ENCODE results near the gene CCSER2. TPM values are rescaled to one million over a fixed set of nuclear protein-coding genes. Genes with fewer than 3 reads are reported as not detected.

The CCSER2 gene
- total and polyA plus RNA-seq, 2 donors (not counting 1 experiment from before 2014, with no cell fraction given) = 6.0 to 45.9 TPM

DNA sequence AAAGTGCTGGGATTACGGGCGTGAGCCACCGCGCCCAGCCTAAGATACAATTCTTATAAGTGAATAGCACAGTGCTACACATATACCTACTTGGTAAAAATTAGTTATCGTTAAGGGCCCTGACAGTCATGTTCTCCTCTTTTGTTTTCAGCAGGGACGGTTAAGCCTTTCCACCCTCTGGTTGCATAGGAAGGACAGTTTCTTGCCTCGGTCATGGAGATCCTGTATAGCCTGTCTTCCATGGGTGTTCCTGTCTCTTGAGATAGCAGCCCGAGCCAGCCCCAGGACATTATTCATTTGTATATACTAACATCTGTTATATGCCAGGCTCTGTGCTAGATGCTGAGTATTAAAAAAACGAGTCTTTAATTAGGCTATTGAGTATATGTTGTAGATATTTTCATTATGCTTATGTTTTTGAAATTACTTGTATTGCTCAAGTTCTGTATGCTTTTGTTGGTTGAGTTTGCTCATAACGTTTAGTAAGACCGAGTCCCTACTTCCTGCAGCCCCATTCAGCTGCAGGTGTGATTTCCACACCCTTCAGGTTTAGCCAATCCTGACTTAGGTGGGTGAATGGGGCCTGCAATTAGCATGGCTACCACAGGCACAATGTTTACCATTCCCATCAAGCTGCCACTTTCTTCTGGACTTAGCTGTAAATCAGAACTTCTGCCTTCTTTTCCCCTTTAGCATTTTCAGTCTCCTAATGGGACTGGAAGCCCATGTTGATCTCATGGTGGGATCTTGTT is 24.8 kb downstream of the CCSER2 start:
- Mint-ChIP-seq H3K27ac (no peak overlapping the region), H3K9me3 (ENCODE audit: insufficient read depth) (no peaks in the 10 kb centered on the region), H3K27me3 (no peaks in the 10 kb centered on the region), H3K4me1 (peaks cover 18% of the 10 kb centered on the region), H3K4me3 (no peak overlapping the region)
- POLR2A ChIA-PET = interaction anchor here (0.7 kb wide), 1 partner anchor 51 kb away, joined by 3 read pairs; no protein-coding TSS in a partner anchor
- DNase-seq (no peak), ATAC-seq (ENCODE audit: low read depth) (no peak)
- Histone ChIP-seq H3K9ac (ENCODE audit: low read length) (no peak overlapping the region), H3K36me3 (replicated peaks in 1 of 2; ENCODE audit: control extremely low read depth in 1 of 2, control insufficient read depth in 1 of 2, extremely low read depth in 1 of 2, insufficient read depth in 2 of 2, low read length in 1 of 2) (no peaks in the 10 kb centered on the region), H2AFZ (ENCODE audit: insufficient read depth, low read depth, low read length, poor library complexity, severe bottlenecking) (no peak overlapping the region), H3K27me3 (replicated peaks in 1 of 4; ENCODE audit: control extremely low read depth in 1 of 4, control insufficient read depth in 3 of 4, insufficient read depth in 4 of 4, low read length in 3 of 4) (no peaks in the 10 kb centered on the region), H3K4me1 (ENCODE audit: control insufficient read depth in 2 of 2, insufficient read depth in 2 of 2, low read length in 2 of 2) (no peaks in the 10 kb centered on the region), H3K9me3 (ENCODE audit: control extremely low read depth in 1 of 3, control insufficient read depth in 2 of 3, insufficient read depth in 1 of 3, low read length in 2 of 3) (no peaks in the 10 kb centered on the region), H3K27ac (ENCODE audit: low read length in 2 of 2) (no peak overlapping the region), H4K20me1 (ENCODE audit: control insufficient read depth, insufficient read depth, low read length, poor library complexity, severe bottlenecking) (peaks cover 58% of the 10 kb centered on the region), H3K4me3 (ENCODE audit: control extremely low read depth in 1 of 5, extremely low read depth in 1 of 5, insufficient read depth in 1 of 5, low read depth in 2 of 5, low read length in 4 of 5) (no peak overlapping the region), H3K79me2 (ENCODE audit: control insufficient read depth, insufficient read depth, low read length) (peaks cover 56% of the 10 kb centered on the region), H3K4me2 (replicated peaks; ENCODE audit: low read depth, low read length, poor library complexity, severe bottlenecking) (no peak overlapping the region)
- TF ChIP-seq EZH2 (IDR thresholded peaks at IDR 0.05; ENCODE audit: borderline replicate concordance, insufficient read depth, low read depth, low read length, poor library complexity, severe bottlenecking) = no peak
- TF ChIP-seq, protein P1, sequence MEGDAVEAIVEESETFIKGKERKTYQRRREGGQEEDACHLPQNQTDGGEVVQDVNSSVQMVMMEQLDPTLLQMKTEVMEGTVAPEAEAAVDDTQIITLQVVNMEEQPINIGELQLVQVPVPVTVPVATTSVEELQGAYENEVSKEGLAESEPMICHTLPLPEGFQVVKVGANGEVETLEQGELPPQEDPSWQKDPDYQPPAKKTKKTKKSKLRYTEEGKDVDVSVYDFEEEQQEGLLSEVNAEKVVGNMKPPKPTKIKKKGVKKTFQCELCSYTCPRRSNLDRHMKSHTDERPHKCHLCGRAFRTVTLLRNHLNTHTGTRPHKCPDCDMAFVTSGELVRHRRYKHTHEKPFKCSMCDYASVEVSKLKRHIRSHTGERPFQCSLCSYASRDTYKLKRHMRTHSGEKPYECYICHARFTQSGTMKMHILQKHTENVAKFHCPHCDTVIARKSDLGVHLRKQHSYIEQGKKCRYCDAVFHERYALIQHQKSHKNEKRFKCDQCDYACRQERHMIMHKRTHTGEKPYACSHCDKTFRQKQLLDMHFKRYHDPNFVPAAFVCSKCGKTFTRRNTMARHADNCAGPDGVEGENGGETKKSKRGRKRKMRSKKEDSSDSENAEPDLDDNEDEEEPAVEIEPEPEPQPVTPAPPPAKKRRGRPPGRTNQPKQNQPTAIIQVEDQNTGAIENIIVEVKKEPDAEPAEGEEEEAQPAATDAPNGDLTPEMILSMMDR (IDR thresholded peaks at IDR 0.05) = no peak
- WGBS (ENCODE audit: insufficient coverage) = 100% methylated on average over 3 of the region's 11 CpGs
- intact Hi-C loops (cut with micrococcal nuclease) = no loop called here
- CTCF ChIA-PET = interaction anchor here (0.8 to 2.6 kb wide), 13 partner anchors 9 to 184 kb away, joined by 3 to 16 read pairs (median 4); partner anchors contain the start of gene CCSER2

DNA sequence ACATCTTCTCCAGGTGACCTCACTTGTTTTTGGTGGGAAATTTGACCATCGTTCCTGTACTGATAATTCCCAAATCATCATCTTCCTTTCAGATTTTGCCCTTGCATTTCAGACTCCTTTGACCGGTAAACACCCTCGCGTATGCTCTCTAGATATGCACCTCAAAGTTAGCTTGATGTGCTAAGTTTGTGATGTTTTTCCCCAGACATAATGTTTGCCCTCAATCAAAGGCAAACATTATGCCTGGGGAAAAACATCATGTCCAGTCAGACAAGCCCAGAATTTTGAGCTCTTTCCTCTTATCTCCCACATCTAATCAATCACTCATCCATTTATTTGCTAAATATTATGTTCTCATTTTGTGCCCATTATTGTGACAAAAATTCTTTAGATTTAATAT is 26.2 kb downstream of the CCSER2 start:
- H3K9me3 Mint-ChIP-seq (ENCODE audit: insufficient read depth) = no peaks in the 10 kb centered on the region
- ATAC-seq (ENCODE audit: low read depth) = no peak
- Histone ChIP-seq H3K27me3 (replicated peaks in 1 of 4; ENCODE audit: control extremely low read depth in 1 of 4, control insufficient read depth in 3 of 4, insufficient read depth in 4 of 4, low read length in 3 of 4) (no peaks in the 10 kb centered on the region), H3K79me2 (ENCODE audit: control insufficient read depth, insufficient read depth, low read length) (peaks cover 48% of the 10 kb centered on the region), H4K20me1 (ENCODE audit: control insufficient read depth, insufficient read depth, low read length, poor library complexity, severe bottlenecking) (peaks cover 69% of the 10 kb centered on the region), H3K9ac (ENCODE audit: low read length) (no peak overlapping the region), H3K4me1 (ENCODE audit: control insufficient read depth in 2 of 2, insufficient read depth in 2 of 2, low read length in 2 of 2) (no peaks in the 10 kb centered on the region), H2AFZ (ENCODE audit: insufficient read depth, low read depth, low read length, poor library complexity, severe bottlenecking) (no peak overlapping the region), H3K4me2 (replicated peaks; ENCODE audit: low read depth, low read length, poor library complexity, severe bottlenecking) (no peak overlapping the region), H3K27ac (ENCODE audit: low read length in 2 of 2) (no peak overlapping the region), H3K36me3 (replicated peaks in 1 of 2; ENCODE audit: control extremely low read depth in 1 of 2, control insufficient read depth in 1 of 2, extremely low read depth in 1 of 2, insufficient read depth in 2 of 2, low read length in 1 of 2) (no peaks in the 10 kb centered on the region), H3K4me3 (ENCODE audit: control extremely low read depth in 1 of 5, extremely low read depth in 1 of 5, insufficient read depth in 1 of 5, low read depth in 2 of 5, low read length in 4 of 5) (no peak overlapping the region), H3K9me3 (ENCODE audit: control extremely low read depth in 1 of 3, control insufficient read depth in 2 of 3, insufficient read depth in 1 of 3, low read length in 2 of 3) (no peaks in the 10 kb centered on the region)
- H3K4me1 Mint-ChIP-seq = peaks cover 23% of the 10 kb centered on the region
- intact Hi-C loops (cut with micrococcal nuclease) = no loop called here
- TF ChIP-seq EZH2 (IDR thresholded peaks at IDR 0.05; ENCODE audit: borderline replicate concordance, insufficient read depth, low read depth, low read length, poor library complexity, severe bottlenecking) = no peak
- TF ChIP-seq, protein P1 (IDR thresholded peaks at IDR 0.05) = no peak
- no CpG with 5 or more reads among the region's 4 CpGs for WGBS (ENCODE audit: insufficient coverage)
- no peak overlapping the region for H3K4me3 Mint-ChIP-seq
- no peak overlapping the region for H3K27ac Mint-ChIP-seq
- ChIA-PET POLR2A (no interaction called here), CTCF (no interaction called here)
- no peaks in the 10 kb centered on the region for H3K27me3 Mint-ChIP-seq
- no peak for DNase-seq
